CD8-positive, alpha-beta memory T cell (primary cell): ENCODE data around the gene ST3GAL2. TPM values are rescaled to one million over a fixed set of nuclear protein-coding genes. Genes with fewer than 3 reads are reported as not detected.

Source experiments
- CTCF ChIA-PET: fragments of 350-600 bp; sonication (Branson Sonifier 250); formaldehyde crosslinking; loops from one replicate; lab custom pipeline; 2021; ENCODE audit warnings: antibody characterized with exemption; lab: Charles Lee
- POLR2A ChIA-PET: fragments of 350-600 bp; sonication (Branson Sonifier 250); formaldehyde crosslinking; loops from one replicate; lab custom pipeline; 2021; ENCODE audit warnings: antibody characterized with exemption; lab: Charles Lee
- DNase-seq, 5 donors: peaks; one replicate each; pipeline versions ENCODE4 v3.0.0 to v3.0.0-alpha.2; 2020 to 2022; ENCODE audit warnings: mixed read lengths in 1 of 5
- H3K27ac ChIP-seq: one replicate; pipeline ENCODE4 v1.7.0; 2013; ENCODE audit warnings: low read depth, mild to moderate bottlenecking, low read length, moderate library complexity
- H3K27me3 ChIP-seq: 2 replicates; pipeline ENCODE4 v1.7.0; 2013; ENCODE audit warnings: low read length, mild to moderate bottlenecking; ENCODE audit not compliant: insufficient read depth, poor library complexity, severe bottlenecking
- H3K36me3 ChIP-seq: 2 replicates; pipeline ENCODE4 v1.7.0; 2013; ENCODE audit warnings: mild to moderate bottlenecking, low read length, moderate library complexity; ENCODE audit not compliant: insufficient read depth
- H3K4me1 ChIP-seq: 2 replicates; pipeline ENCODE4 v1.7.0; 2013; ENCODE audit warnings: mild to moderate bottlenecking, low read length, moderate library complexity; ENCODE audit not compliant: insufficient read depth
- H3K4me3 ChIP-seq: 2 replicates; pipeline ENCODE4 v1.7.0; 2013; ENCODE audit warnings: mild to moderate bottlenecking, low read length
- H3K9me3 ChIP-seq: 2 replicates; pipeline ENCODE4 v1.7.0; 2013; ENCODE audit warnings: mild to moderate bottlenecking, low read length
- H3K27ac Mint-ChIP-seq, 8 donors: one replicate each; pipeline ENCODE4 v1.8.0; 2020 to 2021; ENCODE audit warnings: mixed read lengths in 8 of 8, mild to moderate bottlenecking in 6 of 8, inconsistent platforms in 3 of 8, moderate library complexity in 3 of 8
- H3K27me3 Mint-ChIP-seq, 2 donors: one replicate each; pipeline ENCODE4 v1.8.0; 2020 to 2021; ENCODE audit warnings: mixed read lengths in 2 of 2, mild to moderate bottlenecking in 1 of 2, moderate library complexity in 1 of 2
- H3K36me3 Mint-ChIP-seq, 3 donors: one replicate each; pipeline ENCODE4 v1.8.0; 2020 to 2021; ENCODE audit warnings: mixed read lengths in 3 of 3, inconsistent platforms in 1 of 3, mild to moderate bottlenecking in 1 of 3
- H3K4me1 Mint-ChIP-seq, 3 donors: one replicate each; pipeline ENCODE4 v1.8.0; 2020 to 2021; ENCODE audit warnings: mixed read lengths in 3 of 3, inconsistent platforms in 1 of 3, mild to moderate bottlenecking in 1 of 3
- H3K4me3 Mint-ChIP-seq, 7 donors: one replicate each; pipeline ENCODE4 v1.8.0; 2020 to 2021; ENCODE audit warnings: mixed read lengths in 7 of 7, mild to moderate bottlenecking in 6 of 7, moderate library complexity in 4 of 7, inconsistent platforms in 2 of 7
- H3K9me3 Mint-ChIP-seq, 5 donors: one replicate each; pipeline ENCODE4 v1.8.0; 2020 to 2022; ENCODE audit warnings: mixed read lengths in 5 of 5, mild to moderate bottlenecking in 3 of 5, moderate library complexity in 2 of 5, inconsistent platforms in 1 of 5
- polyA plus RNA-seq: library from polyadenylated mRNA; unstranded; fragments of 300-500 nt; fragmentation: Illumina TruSeq; gene quantifications from one replicate; pipeline ENCODE4 v1.2.3, GENCODE V29; 2021
- total RNA-seq, 2 experiments: library from RNA; stranded (reverse); gene quantifications; one replicate each; pipeline ENCODE4 v1.2.3, GENCODE V29; 2021

Gene ST3GAL2
- total and polyA plus RNA-seq, 3 experiments from 2014 or later, result 20.1 to 24.8 (median 24.2) TPM

DNA sequence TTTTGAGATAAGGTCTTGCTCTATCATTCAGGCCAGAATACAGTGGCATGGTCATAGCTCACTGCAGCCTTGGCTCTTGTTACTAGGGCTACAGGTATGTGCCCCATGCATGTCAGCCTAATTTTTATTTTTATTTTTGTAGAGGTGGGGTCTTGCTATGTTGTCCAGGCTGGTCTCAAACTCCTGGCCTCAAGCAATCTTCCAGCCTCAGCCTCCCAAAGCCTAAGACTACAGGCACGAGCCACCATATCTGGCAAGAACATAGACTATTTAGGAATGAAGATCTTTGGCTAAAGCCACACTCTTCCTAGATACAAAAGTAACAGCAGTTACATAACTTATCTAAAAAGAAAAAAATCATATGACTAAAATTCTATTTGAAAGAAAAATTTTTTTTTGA lies 107.8 kb downstream of the ST3GAL2 start:
- CTCF ChIA-PET, result interaction anchor here (0.9 to 1.1 kb wide), 2 partner anchors 10 to 42 kb away, joined by 3 read pairs; no protein-coding TSS in a partner anchor
- POLR2A ChIA-PET, result interaction anchor here (0.7 kb wide), 1 partner anchor 16 kb away, joined by 3 read pairs; no protein-coding TSS in a partner anchor
- no peaks in the 10 kb centered on the region for H3K4me1 ChIP-seq
- DNase-seq, result no peak
- H3K36me3 ChIP-seq, result peaks cover 18% of the 10 kb centered on the region
- Mint-ChIP-seq H3K4me3 (no peak overlapping the region), H3K36me3 (peaks cover 8 to 56% (median 17%) of the 10 kb centered on the region in 3 donors), H3K4me1 (no peaks in the 10 kb centered on the region), H3K9me3 (no peaks in the 10 kb centered on the region), H3K27ac (no peak overlapping the region), H3K27me3 (no peaks in the 10 kb centered on the region)
- H3K4me3 ChIP-seq, result no peak overlapping the region
- no peaks in the 10 kb centered on the region for H3K9me3 ChIP-seq
- no peak overlapping the region for H3K27ac ChIP-seq
- no peaks in the 10 kb centered on the region for H3K27me3 ChIP-seq

Other genes starting within 250 kb of the ST3GAL2 start
- gene EXOSC6, start 187.2 kb downstream of the ST3GAL2 start, total RNA-seq, result 10 to 100 TPM; 43.1 to 44.5 TPM
- 14.3 TPM for gene EXOSC6, start 187.2 kb downstream of the ST3GAL2 start, polyA plus RNA-seq
- gene AARS1, start 149.6 kb downstream of the ST3GAL2 start, total RNA-seq, result 100 to 1,000 TPM; 135 to 136 TPM
- 38.6 TPM for gene AARS1, start 149.6 kb downstream of the ST3GAL2 start, polyA plus RNA-seq
- gene DDX19B, start 139.9 kb downstream of the ST3GAL2 start, total RNA-seq, result 10 to 100 TPM; 36.0 to 38.8 TPM
- gene DDX19B, start 139.9 kb downstream of the ST3GAL2 start, polyA plus RNA-seq, result 52.9 TPM
- gene DDX19A, start 92.2 kb downstream of the ST3GAL2 start, total RNA-seq, result 10 to 100 TPM; 73.6 to 76.1 TPM
- gene DDX19A, start 92.2 kb downstream of the ST3GAL2 start, polyA plus RNA-seq, result 45.3 TPM
- 10 to 100 TPM; 15.1 to 16.9 TPM for gene FCSK, start 15.5 kb upstream of the ST3GAL2 start, total RNA-seq
- 7.8 TPM for gene FCSK, start 15.5 kb upstream of the ST3GAL2 start, polyA plus RNA-seq
- gene COG4, start 84.5 kb upstream of the ST3GAL2 start, total RNA-seq, result 10 to 100 TPM; 50.7 to 51.9 TPM
- gene COG4, start 84.5 kb upstream of the ST3GAL2 start, polyA plus RNA-seq, result 48.9 TPM
- 100 to 1,000 TPM; 605 to 642 TPM for gene SF3B3, start 84.7 kb upstream of the ST3GAL2 start, total RNA-seq
- 134 TPM for gene SF3B3, start 84.7 kb upstream of the ST3GAL2 start, polyA plus RNA-seq
- not detected for gene IL34, start 207.5 kb upstream of the ST3GAL2 start, total RNA-seq
- gene IL34, start 207.5 kb upstream of the ST3GAL2 start, polyA plus RNA-seq, result not detected
- gene MTSS2, start 247.0 kb upstream of the ST3GAL2 start, total RNA-seq, result 1 to 10 TPM; 2.2 to 3.0 TPM
- gene MTSS2, start 247.0 kb upstream of the ST3GAL2 start, polyA plus RNA-seq, result not detected